H1 (cell line): ENCODE results near the gene AQP4. TPM values are rescaled to one million over a fixed set of nuclear protein-coding genes. Genes with fewer than 3 reads are reported as not detected.

Experiments used
- CHD7 ChIP-seq: fragments of 300-600 bp; sonication (generic); IDR thresholded peaks from 2 replicates; pipeline ENCODE4 v1.7.1; 2012; ENCODE audit warnings: low read length, moderate library complexity, mild to moderate bottlenecking, inconsistent platforms; ENCODE audit not compliant: insufficient replicate concordance
- EP300 ChIP-seq, 2 experiments: IDR thresholded peaks; 1 replicate in 1 of 2; 2 replicates in 1 of 2; pipeline ENCODE4 v1.6.1; 2011 to 2012; ENCODE audit warnings: low read depth in 2 of 2, low read length in 2 of 2, mild to moderate bottlenecking in 2 of 2, borderline replicate concordance in 1 of 2, inconsistent platforms in 1 of 2, moderate library complexity in 1 of 2
- HDAC6 ChIP-seq: IDR thresholded peaks from one replicate; pipeline ENCODE4 v1.7.1; 2012; ENCODE audit warnings: low read depth, mild to moderate bottlenecking, inconsistent platforms, low read length, moderate library complexity
- KDM5A ChIP-seq: fragments of 200-600 bp; IDR thresholded peaks from 2 replicates; pipeline ENCODE4 v1.7.1; 2012; ENCODE audit warnings: mild to moderate bottlenecking, low read length, inconsistent platforms, mixed read lengths
- POU5F1 ChIP-seq: IDR thresholded peaks from 2 replicates; pipeline ENCODE4 v1.6.1; 2011; ENCODE audit warnings: low read depth, mild to moderate bottlenecking, low read length, moderate library complexity
- SP4 ChIP-seq: IDR thresholded peaks from 2 replicates; pipeline ENCODE4 v1.6.1; 2012; ENCODE audit warnings: low read length, inconsistent platforms
- SUZ12 ChIP-seq: fragments of 200-600 bp; sonication (generic); IDR thresholded peaks from 2 replicates; pipeline ENCODE4 v1.6.1; 2012; ENCODE audit warnings: mild to moderate bottlenecking, inconsistent platforms, low read length, moderate library complexity, mixed read lengths
- TAF7 ChIP-seq: optimal IDR thresholded peaks from 2 replicates; pipeline ENCODE3; 2011; ENCODE audit warnings: low read depth, mild to moderate bottlenecking, inconsistent platforms, low read length, moderate library complexity, borderline replicate concordance
- polyA plus RNA-seq, 7 experiments: library from polyadenylated mRNA; depleted of rRNA in 3 of 7; stranded (reverse) in 5 of 7; unstranded in 2 of 7; fragments of >200 nt in 5 of 7; fragments of 200-250 nt in 2 of 7; gene quantifications; 1 replicate in 5 of 7; 2 replicates in 1 of 7; 4 replicates in 1 of 7; pipeline versions ENCODE4 v1.2.1 to v1.2.3, GENCODE V29; 2011 to 2013; ENCODE audit warnings: missing spikeins in 2 of 7, mixed read lengths in 2 of 7
- total RNA-seq: library from RNA; stranded (reverse); fragmentation: NEBNext Ultra II Directional; extraction: Animal tissue kit (Norgen Biotek cat#: 25700); gene quantifications from 2 replicates; pipeline ENCODE4 v1.2.1, GENCODE V29; 2021

The AQP4 gene
- total and polyA plus RNA-seq, 2 of the 8 experiments (the other 6 are each of a cell fraction or from before 2014, with no cell fraction given): 2.2 to 2.8 TPM

GRCh38 chr18:26809346-26809745 lies 56.2 kb downstream of the AQP4 start (continued):
- TF ChIP-seq CHD7 (no peak), SUZ12 (no peak), EP300 (IDR thresholded peaks at IDR 0.05; ENCODE audit: borderline replicate concordance in 1 of 2, low read depth in 2 of 2, low read length in 2 of 2) (no peak), TAF7 (no peak), HDAC6 (no peak), SP4 (no peak), KDM5A (no peak), POU5F1 (no peak)
